ENCODE data around the gene SMYD3.
A peak's percentile ranks its signal among the peaks of the same experiment; 100 is the strongest.

The SMYD3 gene

DNA sequence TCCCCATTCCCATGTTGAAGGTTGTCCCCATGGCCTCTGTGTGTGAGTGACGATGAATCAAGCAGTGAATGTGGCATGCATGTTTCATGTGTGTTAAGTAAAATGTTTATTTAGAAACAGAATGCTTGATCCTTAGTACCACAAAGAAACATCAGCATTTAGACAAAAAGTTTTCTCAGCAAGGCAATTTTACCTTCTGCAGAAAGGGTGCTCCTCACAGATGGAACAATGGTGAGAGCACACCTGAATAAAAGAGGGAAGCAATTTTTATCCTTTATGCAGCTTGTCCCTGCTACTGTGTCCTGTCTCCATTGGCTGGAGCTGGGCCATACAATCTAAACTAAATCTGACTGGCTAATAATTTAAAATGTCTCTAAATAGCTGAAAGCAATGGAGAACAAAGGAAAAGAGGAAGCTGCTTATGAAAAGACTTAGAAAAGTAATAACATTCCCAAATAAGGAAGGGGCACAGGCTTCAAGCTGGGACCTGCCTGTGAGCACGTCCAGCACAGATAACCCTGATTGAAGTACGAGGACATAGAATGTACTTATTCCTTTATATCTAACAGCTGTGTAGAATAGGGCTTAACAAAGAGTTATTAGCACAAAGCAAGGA, 8.4 kb upstream of the SMYD3 start:
- DNase-seq = no peak

GRCh38 chr1:246513619-246514343, 6.7 kb upstream of the SMYD3 start:
- DNase-seq = no peak

DNA sequence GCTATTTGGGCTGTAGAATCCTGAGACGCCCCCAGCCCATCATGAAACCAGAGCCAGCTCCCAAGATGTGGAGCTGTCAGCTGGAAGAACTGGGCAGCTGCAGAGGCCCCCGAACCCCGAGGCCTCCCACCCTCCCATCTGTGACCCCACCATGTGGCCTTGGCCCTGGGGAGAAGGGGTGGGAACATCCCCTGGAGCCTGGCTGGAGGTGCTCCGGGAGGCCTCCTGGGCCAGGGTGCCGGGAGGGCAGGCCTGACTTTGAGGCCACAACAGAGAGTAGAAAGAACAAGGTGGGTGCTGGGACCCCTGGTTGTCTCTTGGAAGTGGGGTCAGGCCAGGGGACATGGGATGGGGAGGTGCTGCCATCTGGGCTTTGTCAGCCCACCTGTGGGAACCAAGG, 6.0 kb upstream of the SMYD3 start:
- DNase-seq = no peak

DNA sequence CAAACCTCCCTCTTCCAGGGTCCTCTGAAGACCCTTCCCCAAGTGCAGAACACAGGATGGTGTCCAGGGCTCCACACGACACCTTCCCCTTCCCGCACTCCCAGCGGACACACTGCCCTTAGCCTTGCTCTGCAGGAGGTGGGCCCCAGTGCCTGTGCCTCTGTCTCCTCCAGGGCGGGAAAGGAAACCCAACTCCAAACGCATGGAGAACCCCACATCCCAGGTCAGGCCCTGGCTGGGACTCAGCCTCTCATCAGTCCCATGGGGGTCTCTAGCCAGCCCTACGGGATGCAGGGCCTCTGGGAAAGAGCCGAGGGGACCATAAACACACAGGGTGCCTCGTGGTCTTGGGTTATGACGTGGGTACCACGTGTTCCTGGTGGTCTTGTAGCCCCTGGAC, 5.6 kb upstream of the SMYD3 start:
- no peak for DNase-seq

DNA sequence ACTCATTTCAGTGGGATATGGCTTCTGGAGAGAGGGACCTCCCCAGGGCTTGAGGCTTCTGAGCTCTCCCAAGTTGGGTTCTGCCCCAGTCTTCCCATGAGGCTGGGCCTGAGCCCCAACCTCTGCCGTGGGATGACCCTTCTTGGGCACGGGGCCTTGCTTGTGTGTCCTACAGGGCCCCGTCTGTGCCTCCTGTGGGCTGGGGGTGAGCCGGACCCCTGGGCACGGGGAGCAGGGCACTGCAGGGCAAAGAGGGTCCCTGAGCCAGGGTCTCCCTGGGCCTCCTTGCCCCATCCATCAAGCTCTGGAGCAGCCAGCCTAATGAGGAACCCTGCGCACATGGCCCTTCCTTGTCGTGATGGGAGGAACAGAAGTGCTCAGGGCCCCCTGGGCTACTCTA, 5.2 kb upstream of the SMYD3 start:
- DNase-seq = no peak

DNA sequence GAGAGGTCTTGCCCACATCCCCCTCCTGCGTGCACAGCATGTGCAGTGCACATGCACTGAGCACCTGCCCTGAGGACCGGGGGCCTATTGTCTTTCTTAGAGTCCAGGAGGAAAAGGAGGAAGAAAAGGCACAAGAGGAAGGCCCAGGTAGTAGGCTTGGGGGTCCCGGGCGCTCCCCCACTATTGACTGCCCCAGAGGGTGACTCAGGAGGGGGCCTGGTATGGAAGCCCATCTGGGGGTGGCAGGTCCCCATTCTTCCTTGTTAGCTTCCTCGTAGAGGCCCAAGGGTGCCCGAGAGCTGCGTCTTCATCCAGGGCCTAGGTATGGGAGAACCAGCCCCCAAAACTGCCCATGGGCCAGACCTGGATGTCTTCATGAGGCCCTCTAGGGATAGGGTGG, 4.1 kb upstream of the SMYD3 start:
- no peak for DNase-seq

GRCh38 chr1:246510147-246511030, 3.3 kb upstream of the SMYD3 start:
- DNase-seq = no peak

DNA sequence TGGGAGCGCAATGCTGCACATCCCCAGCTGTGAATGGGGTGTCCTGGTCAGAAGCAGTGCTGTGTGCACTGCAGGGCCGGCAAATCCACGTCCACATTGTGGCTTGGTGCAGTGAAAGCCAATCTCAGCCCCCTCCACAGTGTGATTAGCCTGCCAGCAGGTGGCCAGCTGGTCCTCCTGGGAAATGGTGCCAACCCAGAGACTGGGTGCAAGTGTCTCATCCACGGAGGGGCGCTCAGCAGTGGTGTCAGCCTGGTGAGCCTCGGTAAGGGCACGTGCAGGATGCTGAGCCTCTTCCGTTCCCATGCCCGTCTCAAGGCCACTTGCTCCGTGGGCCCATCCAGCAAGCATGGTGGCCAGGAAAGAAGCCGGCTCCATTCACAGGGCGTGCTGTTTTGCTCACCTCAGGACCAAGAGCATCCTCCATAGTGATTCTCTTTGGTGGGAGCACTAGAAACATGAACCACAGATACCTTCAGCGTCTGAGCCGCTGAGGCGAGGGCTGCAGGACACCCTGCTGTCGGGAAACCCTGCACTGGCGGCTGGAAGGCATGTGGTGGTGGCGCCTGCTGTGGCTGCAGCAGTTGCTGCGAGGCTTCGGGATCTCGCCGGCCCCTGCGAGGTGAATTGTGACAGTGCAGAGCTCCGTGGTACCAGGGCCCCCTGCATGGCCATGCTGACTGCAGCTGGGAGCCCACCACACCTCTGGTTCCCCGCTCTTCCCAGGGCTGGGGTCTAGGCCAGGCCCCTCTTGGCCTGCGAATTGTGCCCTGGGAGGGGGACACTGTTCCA, 2.0 kb upstream of the SMYD3 start:
- no peak for DNase-seq

GRCh38 chr1:246506367-246506673, 759 bp downstream of the SMYD3 start:
- no peak for DNase-seq

DNA sequence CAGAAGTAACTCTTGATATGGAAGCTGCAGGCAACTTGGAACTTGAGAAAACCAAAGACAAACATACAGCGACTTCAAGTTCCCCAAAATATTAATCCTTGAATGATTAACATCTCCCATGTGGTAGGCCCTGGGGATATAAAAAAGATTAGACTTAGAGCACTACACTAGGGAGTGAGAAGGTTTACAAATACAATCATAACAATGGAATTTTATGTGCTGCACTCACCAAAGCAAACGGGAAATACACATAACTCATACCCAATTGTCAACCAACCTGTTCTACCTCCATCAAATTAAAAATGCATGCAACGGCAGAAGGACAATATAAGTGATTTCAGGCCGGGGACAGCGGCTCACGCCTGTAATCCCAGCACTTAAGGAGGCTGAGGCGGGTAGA, 3.7 kb downstream of the SMYD3 start:
- DNase-seq = no peak

DNA sequence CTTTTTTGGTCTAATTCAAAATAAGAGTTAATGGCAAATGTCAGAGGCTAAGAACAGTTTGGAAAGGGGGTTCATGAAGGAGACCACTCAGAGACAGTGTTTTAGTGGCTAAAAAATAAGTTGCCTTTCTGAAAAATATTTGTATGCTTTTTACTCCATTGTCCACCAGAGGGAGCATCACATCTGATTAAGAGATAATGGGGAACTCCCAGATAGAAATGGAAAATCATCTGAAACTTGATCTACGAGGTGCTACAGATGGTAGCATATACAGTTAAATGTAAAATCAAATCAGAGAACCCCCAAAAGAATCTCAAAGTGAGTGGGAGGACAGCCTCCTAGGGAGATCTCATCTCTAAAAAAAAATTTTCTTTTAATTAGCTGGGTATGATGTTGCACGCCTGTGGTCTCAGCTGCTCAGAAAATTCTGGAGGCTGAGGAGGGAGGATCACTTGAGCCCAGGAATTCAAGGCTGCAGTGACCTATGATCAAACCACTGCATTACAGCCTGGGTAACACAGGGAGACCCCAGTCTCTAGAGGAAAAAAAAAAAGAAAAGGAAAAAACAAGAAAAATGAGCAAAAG, 9.7 kb downstream of the SMYD3 start:
- DNase-seq = peak in 1 of 2 experiments; percentile 24

DNA sequence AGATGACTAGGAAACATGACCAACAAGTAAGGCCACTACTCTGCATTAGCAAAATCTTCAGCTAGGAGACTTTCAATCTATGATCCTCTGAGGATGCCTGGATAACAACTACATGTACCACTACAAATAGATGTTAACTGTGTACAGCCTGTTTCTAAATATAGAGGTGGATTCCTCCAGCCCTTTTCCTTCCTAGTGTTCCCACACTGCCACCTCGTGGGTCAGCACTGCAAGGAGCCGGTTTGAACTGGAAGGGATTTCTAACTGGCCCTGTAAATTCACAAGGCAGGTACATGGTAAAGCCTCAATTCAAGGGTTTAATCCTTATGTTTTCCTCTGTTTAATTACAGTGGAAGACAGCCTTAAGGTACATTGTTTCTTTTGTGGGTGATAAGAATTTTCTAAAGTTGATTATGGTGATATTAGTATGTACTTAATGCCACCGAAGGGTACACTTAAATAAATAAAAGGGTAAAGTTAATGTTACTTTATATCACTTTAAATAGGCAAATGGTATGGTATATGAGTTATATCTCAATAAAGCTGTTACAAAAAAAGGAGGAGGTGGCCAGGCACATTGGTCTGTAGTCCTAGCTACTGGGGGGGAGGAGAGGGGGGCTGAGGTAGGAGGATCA, 14.4 kb downstream of the SMYD3 start:
- peak; percentile 52 to 95 for DNase-seq

GRCh38 chr1:246491551-246492053, 15.5 kb downstream of the SMYD3 start:
- no peak for DNase-seq

- DNase-seq = no peak
Measured at GRCh38 chr1:246488674-246489073, 18.4 kb downstream of the SMYD3 start.

DNA sequence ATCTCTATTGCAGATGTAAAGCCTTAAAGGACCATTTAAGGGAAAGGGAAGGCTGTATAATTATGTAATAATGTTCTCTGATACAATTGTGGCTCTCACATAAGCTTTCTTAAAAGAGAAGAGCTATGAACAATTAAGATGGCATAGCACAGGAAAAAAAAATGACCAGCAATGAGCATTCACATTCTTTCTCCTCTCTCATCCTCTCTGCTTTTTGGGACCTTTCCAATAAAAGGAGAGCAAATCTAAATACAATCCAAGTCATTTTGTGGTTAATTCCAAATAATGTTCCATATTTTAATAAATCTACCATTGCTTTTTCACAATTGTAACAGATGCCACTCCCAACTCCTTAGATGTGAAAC, 23.5 kb downstream of the SMYD3 start:
- DNase-seq = no peak

DNA sequence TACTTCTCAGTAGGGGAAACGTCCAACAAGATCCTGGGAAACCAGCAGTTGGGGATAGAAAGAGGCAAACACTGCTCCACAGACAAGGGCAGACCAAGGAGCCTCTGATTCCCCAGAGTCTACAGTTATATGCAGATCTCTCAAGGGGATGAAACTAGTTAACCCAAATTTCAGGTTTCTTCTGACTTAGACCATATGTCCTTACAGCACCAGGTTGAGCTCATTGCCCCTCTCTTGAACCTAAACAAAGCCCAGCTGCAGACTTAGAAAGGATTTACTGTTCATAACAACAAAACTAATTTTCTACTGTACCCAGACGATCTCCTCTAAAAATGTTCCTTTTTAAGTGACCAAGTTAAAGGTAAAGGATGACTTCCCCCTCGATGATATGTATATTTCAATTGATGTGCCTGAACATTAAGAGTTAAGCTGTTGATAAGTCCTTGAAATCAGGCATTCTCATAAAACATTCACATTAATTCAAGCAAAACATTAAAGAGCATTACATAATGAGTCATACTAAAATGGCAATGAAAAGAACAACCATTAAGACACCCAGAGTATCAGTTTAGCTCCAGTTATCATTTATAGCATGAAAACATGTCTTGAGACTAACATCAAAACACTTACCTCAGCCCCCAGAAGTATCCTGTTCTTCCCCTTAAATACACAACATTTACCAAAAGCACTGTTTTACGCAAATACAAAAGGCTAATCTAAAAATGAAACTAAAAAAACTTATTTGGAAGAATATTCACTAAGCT, 24.1 kb downstream of the SMYD3 start:
- no peak for DNase-seq

DNA sequence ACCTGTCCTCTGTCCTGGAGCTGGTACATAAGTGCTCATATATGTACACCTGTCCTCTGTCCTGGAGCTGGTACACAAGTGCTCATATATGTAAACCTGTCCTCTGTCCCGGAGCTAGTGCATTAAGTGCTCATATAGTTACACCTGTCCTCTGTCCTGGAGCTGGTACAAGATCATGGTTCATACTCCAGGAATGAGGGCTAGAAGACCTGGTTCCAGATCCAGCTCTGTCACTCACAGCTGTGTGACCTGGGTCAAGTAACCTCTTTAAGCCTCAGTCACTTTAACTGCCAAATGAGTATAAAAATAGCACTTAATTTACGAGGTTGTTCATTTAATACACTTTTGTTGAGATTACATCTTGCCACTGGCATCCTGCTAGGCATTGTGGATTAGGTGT, 28.0 kb downstream of the SMYD3 start:
- DNase-seq = no peak

GRCh38 chr1:246477634-246478033, 29.4 kb downstream of the SMYD3 start:
- DNase-seq = no peak

DNA sequence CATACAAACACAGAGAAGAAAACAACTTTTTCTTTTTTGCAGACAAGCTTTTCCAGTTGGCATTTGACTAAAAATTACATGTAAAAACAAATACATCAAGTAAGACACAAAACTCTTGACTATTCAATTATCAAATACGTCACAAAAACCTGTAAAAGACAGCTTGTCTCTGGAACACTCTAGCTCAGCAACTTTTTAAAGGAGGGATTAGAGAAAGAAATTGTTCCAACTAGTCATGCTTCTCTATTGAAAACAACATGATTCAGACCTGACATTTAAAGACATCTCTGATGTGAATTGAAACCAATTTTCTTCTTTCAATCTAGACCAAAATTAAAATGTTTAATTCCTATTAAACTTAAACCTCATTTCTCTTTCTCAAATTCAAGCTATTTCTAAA, 30.3 kb downstream of the SMYD3 start:
- DNase-seq = no peak

DNA sequence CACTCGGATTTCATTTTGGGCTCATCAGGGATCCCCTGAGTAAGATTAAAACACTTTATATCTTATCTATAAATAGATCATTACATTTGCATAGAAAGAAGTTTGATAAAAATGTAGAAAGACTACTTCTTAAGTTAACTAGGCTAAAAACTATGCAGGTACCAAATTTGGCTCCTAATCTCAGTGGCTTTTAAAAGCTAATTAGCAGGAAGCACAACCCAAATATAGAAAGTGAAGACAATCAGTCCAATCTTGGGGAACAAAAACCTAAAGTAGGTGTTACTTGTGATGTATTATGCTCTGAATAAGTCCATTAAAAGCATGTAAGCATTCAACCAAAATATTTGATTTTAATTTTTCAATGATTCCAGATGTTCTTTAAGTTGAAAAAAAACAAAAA, 35.4 kb downstream of the SMYD3 start:
- no peak for DNase-seq

DNA sequence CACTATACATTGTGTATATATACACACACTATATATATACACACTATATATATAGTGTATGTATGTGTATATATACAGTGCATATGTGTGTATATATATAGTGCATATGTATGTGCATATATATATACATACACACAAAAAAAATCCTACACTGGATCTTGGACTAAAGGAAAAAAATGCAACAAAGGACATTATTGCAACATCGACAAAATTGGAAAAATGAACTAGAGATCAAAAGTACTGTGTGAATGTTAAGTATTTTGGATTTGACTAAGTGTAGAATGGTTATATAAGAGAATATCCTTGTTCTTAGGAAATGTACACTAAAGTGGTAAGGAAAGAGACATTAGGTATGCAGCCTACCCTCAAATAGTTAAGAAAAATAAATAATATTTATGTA, 36.5 kb downstream of the SMYD3 start:
- DNase-seq = no peak

All from cerebellar nuclear complex (tissue), 1 donor.